HEK293 (cell line): ENCODE measurements around the gene AXIN1.

Experiments used
- CTCF ChIA-PET: fragments of 350-600 bp; formaldehyde crosslinking; extraction: SDS; loops from one replicate; lab custom pipeline; 2021; ENCODE audit warnings: antibody characterized with exemption; lab: Yijun Ruan, JAX
- POLR2A ChIA-PET: fragments of 300-600 bp; formaldehyde crosslinking; extraction: SDS; loops from one replicate; lab custom pipeline; 2020; ENCODE audit warnings: antibody characterized with exemption, inconsistent platforms; lab: Yijun Ruan, JAX
- H3K27ac ChIP-seq: fragments of 200-500 bp; sonication (Bioruptor generic); 2 replicates; pipeline ENCODE4 v1.5.1; 2014; ENCODE audit warnings: low read depth, low read length, control low read depth, inconsistent platforms; ENCODE audit errors: extremely low read depth
- H3K36me3 ChIP-seq, 2 experiments: fragments of 200-500 bp in 1 of 2; sonication (Bioruptor generic) in 1 of 2; 1 replicate in 1 of 2; 2 replicates in 1 of 2; pipeline ENCODE4 v1.5.1; 2014 to 2017; ENCODE audit warnings: inconsistent platforms in 2 of 2, low read length in 2 of 2; ENCODE audit not compliant: control insufficient read depth in 2 of 2, insufficient read depth in 1 of 2
- H3K4me1 ChIP-seq: fragments of 200-500 bp; sonication (Bioruptor generic); 2 replicates; pipeline ENCODE4 v1.5.1; 2014; ENCODE audit warnings: mild to moderate bottlenecking, low read length, inconsistent platforms; ENCODE audit not compliant: control insufficient read depth, insufficient read depth
- H3K4me3 ChIP-seq: 2 replicates; pipeline ENCODE4 v1.5.1; 2011; ENCODE audit warnings: low read depth, mild to moderate bottlenecking, control low read depth, low read length, moderate library complexity
- H3K9me3 ChIP-seq: fragments of 200-500 bp; sonication (Bioruptor generic); 2 replicates; pipeline ENCODE4 v1.5.1; 2014; ENCODE audit warnings: low read depth, low read length, inconsistent platforms; ENCODE audit not compliant: control insufficient read depth, insufficient read depth
- EGR2 ChIP-seq: fragments of 450-650 bp; formaldehyde crosslinking; IDR thresholded peaks from 2 replicates; pipeline ENCODE4 v1.5.1; 2016; ENCODE audit warnings: low read depth, missing biosample characterization, missing genetic modification characterization
- GLIS1 ChIP-seq: fragments of 450-650 bp; formaldehyde crosslinking; IDR thresholded peaks from 2 replicates; pipeline ENCODE4 v1.5.1; 2016; ENCODE audit warnings: missing biosample characterization, missing genetic modification characterization
- GLIS2 ChIP-seq: fragments of 450-650 bp; formaldehyde crosslinking; IDR thresholded peaks from 2 replicates; pipeline ENCODE4 v1.5.1; 2016; ENCODE audit warnings: missing biosample characterization, missing genetic modification characterization
- HOXD13 ChIP-seq: sonication (generic); formaldehyde crosslinking; IDR thresholded peaks from 2 replicates; pipeline ENCODE4 v1.8.0; 2022; ENCODE audit warnings: missing genetic modification reagents, borderline replicate concordance
- MZF1 ChIP-seq: fragments of 450-650 bp; formaldehyde crosslinking; IDR thresholded peaks from 2 replicates; pipeline ENCODE4 v1.5.1; 2017; ENCODE audit warnings: missing biosample characterization, missing genetic modification characterization, borderline replicate concordance
- SALL2 ChIP-seq: fragments of 450-650 bp; formaldehyde crosslinking; IDR thresholded peaks from 2 replicates; pipeline ENCODE4 v1.5.0; 2017; ENCODE audit warnings: missing biosample characterization, mild to moderate bottlenecking, missing genetic modification characterization, borderline replicate concordance
- ZFHX2 ChIP-seq: fragments of 450-650 bp; formaldehyde crosslinking; conservative IDR thresholded peaks from 2 replicates; pipeline ENCODE4 v1.5.1; 2016; ENCODE audit warnings: missing biosample characterization, missing genetic modification characterization
- ZNF114 ChIP-seq: fragments of 450-650 bp; formaldehyde crosslinking; IDR thresholded peaks from 2 replicates; pipeline ENCODE4 v1.5.0; 2017; ENCODE audit warnings: missing biosample characterization, missing genetic modification characterization
- ZNF621 ChIP-seq: fragments of 450-650 bp; formaldehyde crosslinking; IDR thresholded peaks from 2 replicates; pipeline ENCODE4 v1.5.1; 2017; ENCODE audit warnings: missing biosample characterization, missing genetic modification characterization
- ZNF707 ChIP-seq: fragments of 450-650 bp; formaldehyde crosslinking; IDR thresholded peaks from 2 replicates; pipeline ENCODE4 v1.5.1; 2016; ENCODE audit warnings: missing biosample characterization, missing genetic modification characterization
- TF ChIP-seq, protein P1 (sequence below): fragments of 450-650 bp; formaldehyde crosslinking; IDR thresholded peaks from 2 replicates; pipeline ENCODE4 v1.5.1; 2016; ENCODE audit warnings: missing biosample characterization, missing genetic modification characterization
- TF ChIP-seq, protein P2 (sequence below): fragments of 450-650 bp; formaldehyde crosslinking; IDR thresholded peaks from 2 replicates; pipeline ENCODE4 v1.5.1; 2016; ENCODE audit warnings: missing biosample characterization, missing genetic modification characterization, low read depth
- TF ChIP-seq, protein P3 (sequence below): fragments of 450-650 bp; formaldehyde crosslinking; IDR thresholded peaks from 2 replicates; pipeline ENCODE4 v1.5.1; 2017; ENCODE audit warnings: missing biosample characterization, missing genetic modification characterization
- TF ChIP-seq, protein P4 (sequence below): fragments of 450-650 bp; IDR thresholded peaks from 2 replicates; pipeline ENCODE4 v1.5.1; 2018; ENCODE audit warnings: missing biosample characterization, missing genetic modification characterization
- TF ChIP-seq, protein P5 (sequence below): fragments of 450-650 bp; formaldehyde crosslinking; IDR thresholded peaks from 2 replicates; pipeline ENCODE4 v1.5.1; 2016; ENCODE audit warnings: missing biosample characterization, missing genetic modification characterization

AXIN1 gene

DNA sequence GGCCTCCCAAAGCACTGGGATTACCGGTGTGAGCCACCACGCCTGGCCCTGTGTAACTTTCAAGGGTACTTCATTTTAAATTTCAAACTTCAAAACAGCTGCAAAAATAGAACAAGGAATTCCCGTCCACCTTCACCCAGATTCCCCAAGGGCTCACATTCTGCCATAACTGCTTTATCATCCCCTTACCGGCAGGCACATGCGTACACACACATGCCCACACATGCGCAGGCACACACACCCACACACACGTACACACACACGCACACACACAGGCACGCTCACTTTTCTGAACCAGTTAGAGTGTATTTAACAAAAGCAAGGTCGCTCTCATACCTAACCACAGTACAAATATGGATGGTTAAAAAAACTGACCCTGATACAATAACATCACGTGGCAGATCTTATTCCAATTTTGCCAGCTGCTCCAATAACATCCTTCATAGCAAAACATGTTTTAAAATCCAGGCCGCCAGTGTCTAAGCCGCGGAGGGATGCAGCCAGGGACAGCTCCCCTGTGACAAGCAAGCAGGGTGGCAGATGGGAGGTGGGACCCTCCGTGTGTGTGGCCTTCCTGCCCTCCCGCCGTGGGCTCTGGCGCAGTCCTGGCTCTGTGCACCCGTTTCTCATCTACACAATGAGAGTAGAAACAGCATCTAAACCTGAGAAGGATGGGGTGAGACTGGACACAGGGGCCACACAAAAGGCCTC, 46.5 kb downstream of the AXIN1 start:
- POLR2A ChIA-PET = no interaction called here

GRCh38 chr16:303760-304505, 48.6 kb downstream of the AXIN1 start:
- POLR2A ChIA-PET = no interaction called here
- Histone ChIP-seq H3K9me3 (no peaks in the 10 kb centered on the region), H3K27ac (no peak overlapping the region), H3K4me1 (no peaks in the 10 kb centered on the region), H3K36me3 (peaks cover 0 to 53% of the 10 kb centered on the region in 2 experiments; a peak in 2 of 3 replicates), H3K4me3 (no peak overlapping the region)
- TF ChIP-seq ZNF621 = no peak
- peak; percentile 54 for TF ChIP-seq GLIS1 (tag by site-specific recombination)
- TF ChIP-seq, protein P1, sequence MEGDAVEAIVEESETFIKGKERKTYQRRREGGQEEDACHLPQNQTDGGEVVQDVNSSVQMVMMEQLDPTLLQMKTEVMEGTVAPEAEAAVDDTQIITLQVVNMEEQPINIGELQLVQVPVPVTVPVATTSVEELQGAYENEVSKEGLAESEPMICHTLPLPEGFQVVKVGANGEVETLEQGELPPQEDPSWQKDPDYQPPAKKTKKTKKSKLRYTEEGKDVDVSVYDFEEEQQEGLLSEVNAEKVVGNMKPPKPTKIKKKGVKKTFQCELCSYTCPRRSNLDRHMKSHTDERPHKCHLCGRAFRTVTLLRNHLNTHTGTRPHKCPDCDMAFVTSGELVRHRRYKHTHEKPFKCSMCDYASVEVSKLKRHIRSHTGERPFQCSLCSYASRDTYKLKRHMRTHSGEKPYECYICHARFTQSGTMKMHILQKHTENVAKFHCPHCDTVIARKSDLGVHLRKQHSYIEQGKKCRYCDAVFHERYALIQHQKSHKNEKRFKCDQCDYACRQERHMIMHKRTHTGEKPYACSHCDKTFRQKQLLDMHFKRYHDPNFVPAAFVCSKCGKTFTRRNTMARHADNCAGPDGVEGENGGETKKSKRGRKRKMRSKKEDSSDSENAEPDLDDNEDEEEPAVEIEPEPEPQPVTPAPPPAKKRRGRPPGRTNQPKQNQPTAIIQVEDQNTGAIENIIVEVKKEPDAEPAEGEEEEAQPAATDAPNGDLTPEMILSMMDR (tag by site-specific recombination) = peak; percentile 35; the same call in 1 of the 2 replicates
- TF ChIP-seq, all 188 proteins: peak for 2
- CTCF ChIA-PET = interaction anchor here (0.5 kb wide), 1 partner anchor 34 kb away, joined by 3 read pairs; no protein-coding TSS in a partner anchor

More for the DNA sequence above, 46.5 kb downstream of the AXIN1 start:
- CTCF ChIA-PET = no interaction called here
- Histone ChIP-seq H3K9me3 (no peaks in the 10 kb centered on the region), H3K4me1 (no peaks in the 10 kb centered on the region), H3K4me3 (no peak overlapping the region), H3K36me3 (peaks cover 0 to 64% of the 10 kb centered on the region in 2 experiments; a peak in 2 of 3 replicates), H3K27ac (no peak overlapping the region)
- no peak for TF ChIP-seq MZF1 (tag by site-specific recombination)
- peak; percentile 84 for TF ChIP-seq EGR2 (tag by site-specific recombination)
- TF ChIP-seq ZNF114 = no peak
- no peak for TF ChIP-seq ZNF707 (tag by site-specific recombination)
- TF ChIP-seq SALL2 (tag by site-specific recombination) = no peak
- TF ChIP-seq, protein P2, sequence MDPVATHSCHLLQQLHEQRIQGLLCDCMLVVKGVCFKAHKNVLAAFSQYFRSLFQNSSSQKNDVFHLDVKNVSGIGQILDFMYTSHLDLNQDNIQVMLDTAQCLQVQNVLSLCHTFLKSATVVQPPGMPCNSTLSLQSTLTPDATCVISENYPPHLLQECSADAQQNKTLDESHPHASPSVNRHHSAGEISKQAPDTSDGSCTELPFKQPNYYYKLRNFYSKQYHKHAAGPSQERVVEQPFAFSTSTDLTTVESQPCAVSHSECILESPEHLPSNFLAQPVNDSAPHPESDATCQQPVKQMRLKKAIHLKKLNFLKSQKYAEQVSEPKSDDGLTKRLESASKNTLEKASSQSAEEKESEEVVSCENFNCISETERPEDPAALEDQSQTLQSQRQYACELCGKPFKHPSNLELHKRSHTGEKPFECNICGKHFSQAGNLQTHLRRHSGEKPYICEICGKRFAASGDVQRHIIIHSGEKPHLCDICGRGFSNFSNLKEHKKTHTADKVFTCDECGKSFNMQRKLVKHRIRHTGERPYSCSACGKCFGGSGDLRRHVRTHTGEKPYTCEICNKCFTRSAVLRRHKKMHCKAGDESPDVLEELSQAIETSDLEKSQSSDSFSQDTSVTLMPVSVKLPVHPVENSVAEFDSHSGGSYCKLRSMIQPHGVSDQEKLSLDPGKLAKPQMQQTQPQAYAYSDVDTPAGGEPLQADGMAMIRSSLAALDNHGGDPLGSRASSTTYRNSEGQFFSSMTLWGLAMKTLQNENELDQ (tag by site-specific recombination) = no peak
- TF ChIP-seq, protein P3, sequence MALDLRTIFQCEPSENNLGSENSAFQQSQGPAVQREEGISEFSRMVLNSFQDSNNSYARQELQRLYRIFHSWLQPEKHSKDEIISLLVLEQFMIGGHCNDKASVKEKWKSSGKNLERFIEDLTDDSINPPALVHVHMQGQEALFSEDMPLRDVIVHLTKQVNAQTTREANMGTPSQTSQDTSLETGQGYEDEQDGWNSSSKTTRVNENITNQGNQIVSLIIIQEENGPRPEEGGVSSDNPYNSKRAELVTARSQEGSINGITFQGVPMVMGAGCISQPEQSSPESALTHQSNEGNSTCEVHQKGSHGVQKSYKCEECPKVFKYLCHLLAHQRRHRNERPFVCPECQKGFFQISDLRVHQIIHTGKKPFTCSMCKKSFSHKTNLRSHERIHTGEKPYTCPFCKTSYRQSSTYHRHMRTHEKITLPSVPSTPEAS (tag by site-specific recombination) = peak; percentile 64; the same call in 1 of the 2 replicates
- no peak for TF ChIP-seq GLIS2
- TF ChIP-seq, protein P4, sequence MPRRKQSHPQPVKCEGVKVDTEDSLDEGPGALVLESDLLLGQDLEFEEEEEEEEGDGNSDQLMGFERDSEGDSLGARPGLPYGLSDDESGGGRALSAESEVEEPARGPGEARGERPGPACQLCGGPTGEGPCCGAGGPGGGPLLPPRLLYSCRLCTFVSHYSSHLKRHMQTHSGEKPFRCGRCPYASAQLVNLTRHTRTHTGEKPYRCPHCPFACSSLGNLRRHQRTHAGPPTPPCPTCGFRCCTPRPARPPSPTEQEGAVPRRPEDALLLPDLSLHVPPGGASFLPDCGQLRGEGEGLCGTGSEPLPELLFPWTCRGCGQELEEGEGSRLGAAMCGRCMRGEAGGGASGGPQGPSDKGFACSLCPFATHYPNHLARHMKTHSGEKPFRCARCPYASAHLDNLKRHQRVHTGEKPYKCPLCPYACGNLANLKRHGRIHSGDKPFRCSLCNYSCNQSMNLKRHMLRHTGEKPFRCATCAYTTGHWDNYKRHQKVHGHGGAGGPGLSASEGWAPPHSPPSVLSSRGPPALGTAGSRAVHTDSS = no peak
- TF ChIP-seq, protein P5, sequence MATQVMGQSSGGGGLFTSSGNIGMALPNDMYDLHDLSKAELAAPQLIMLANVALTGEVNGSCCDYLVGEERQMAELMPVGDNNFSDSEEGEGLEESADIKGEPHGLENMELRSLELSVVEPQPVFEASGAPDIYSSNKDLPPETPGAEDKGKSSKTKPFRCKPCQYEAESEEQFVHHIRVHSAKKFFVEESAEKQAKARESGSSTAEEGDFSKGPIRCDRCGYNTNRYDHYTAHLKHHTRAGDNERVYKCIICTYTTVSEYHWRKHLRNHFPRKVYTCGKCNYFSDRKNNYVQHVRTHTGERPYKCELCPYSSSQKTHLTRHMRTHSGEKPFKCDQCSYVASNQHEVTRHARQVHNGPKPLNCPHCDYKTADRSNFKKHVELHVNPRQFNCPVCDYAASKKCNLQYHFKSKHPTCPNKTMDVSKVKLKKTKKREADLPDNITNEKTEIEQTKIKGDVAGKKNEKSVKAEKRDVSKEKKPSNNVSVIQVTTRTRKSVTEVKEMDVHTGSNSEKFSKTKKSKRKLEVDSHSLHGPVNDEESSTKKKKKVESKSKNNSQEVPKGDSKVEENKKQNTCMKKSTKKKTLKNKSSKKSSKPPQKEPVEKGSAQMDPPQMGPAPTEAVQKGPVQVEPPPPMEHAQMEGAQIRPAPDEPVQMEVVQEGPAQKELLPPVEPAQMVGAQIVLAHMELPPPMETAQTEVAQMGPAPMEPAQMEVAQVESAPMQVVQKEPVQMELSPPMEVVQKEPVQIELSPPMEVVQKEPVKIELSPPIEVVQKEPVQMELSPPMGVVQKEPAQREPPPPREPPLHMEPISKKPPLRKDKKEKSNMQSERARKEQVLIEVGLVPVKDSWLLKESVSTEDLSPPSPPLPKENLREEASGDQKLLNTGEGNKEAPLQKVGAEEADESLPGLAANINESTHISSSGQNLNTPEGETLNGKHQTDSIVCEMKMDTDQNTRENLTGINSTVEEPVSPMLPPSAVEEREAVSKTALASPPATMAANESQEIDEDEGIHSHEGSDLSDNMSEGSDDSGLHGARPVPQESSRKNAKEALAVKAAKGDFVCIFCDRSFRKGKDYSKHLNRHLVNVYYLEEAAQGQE (tag by site-specific recombination) = no peak
- no peak for TF ChIP-seq HOXD13 (CRISPR knock-in tag)
- peak; percentile 91 for TF ChIP-seq ZFHX2 (tag by site-specific recombination)
- TF ChIP-seq, all 188 proteins: peak for 3
